SK-N-SH treated with all-trans-retinoic acid at 6 μM for 48 hours (cell line): ENCODE measurements around the gene CLEC20A.

Experiments
- ATAC-seq: fragments of 200-7000 bp; cut with Tn5 transposase; 3 replicates; pipeline ENCODE4 v1.9.1; 2020; ENCODE audit warnings: mild to moderate bottlenecking, moderate library complexity
- ARNTL ChIP-seq: fragments of 450-650 bp; formaldehyde crosslinking; IDR thresholded peaks from 2 replicates; pipeline ENCODE4 v1.5.0; 2020; ENCODE audit warnings: low read depth, mild to moderate bottlenecking, moderate library complexity, borderline replicate concordance
- BACH2 ChIP-seq: fragments of 250-450 bp; sonication (Bioruptor Pico); IDR thresholded peaks from 2 replicates; pipeline ENCODE4 v1.9.0; 2021; ENCODE audit warnings: mild to moderate bottlenecking, borderline replicate concordance
- ESRRG ChIP-seq: fragments of 250-450 bp; sonication (Bioruptor Pico); IDR thresholded peaks from 2 replicates; pipeline ENCODE4 v1.6.1; 2021; ENCODE audit warnings: mild to moderate bottlenecking
- ISL1 ChIP-seq: fragments of 250-450 bp; sonication (Bioruptor Pico); IDR thresholded peaks from 2 replicates; pipeline ENCODE4 v2.1.2; 2022; ENCODE audit warnings: mild to moderate bottlenecking, moderate library complexity
- OSR1 ChIP-seq: fragments of 250-450 bp; sonication (Bioruptor Pico); IDR thresholded peaks from 2 replicates; pipeline ENCODE4 v1.8.0; 2022; ENCODE audit warnings: moderate library complexity, mild to moderate bottlenecking, inconsistent platforms
- PPARA ChIP-seq: fragments of 250-450 bp; sonication (Bioruptor Pico); IDR thresholded peaks from 2 replicates; pipeline ENCODE4 v1.5.0; 2020; ENCODE audit warnings: mild to moderate bottlenecking, borderline replicate concordance
- RARB ChIP-seq: fragments of 250-450 bp; sonication (Bioruptor Pico); IDR thresholded peaks from 2 replicates; pipeline ENCODE4 v1.8.0; 2021; ENCODE audit warnings: mild to moderate bottlenecking, moderate library complexity
- SNAI2 ChIP-seq: fragments of 250-450 bp; sonication (Bioruptor Pico); IDR thresholded peaks from 2 replicates; pipeline ENCODE4 v1.5.0; 2020; ENCODE audit warnings: mild to moderate bottlenecking, moderate library complexity
- TCF4 ChIP-seq: fragments of 250-450 bp; sonication (Bioruptor Pico); IDR thresholded peaks from 2 replicates; pipeline ENCODE4 v1.8.0; 2021; ENCODE audit warnings: mild to moderate bottlenecking, moderate library complexity, borderline replicate concordance
- TOX ChIP-seq: fragments of 250-450 bp; sonication (Bioruptor Pico); IDR thresholded peaks from 2 replicates; pipeline ENCODE4 v1.8.0; 2021; ENCODE audit warnings: mild to moderate bottlenecking, moderate library complexity, borderline replicate concordance
- ZFP3 ChIP-seq: fragments of 250-450 bp; sonication (Bioruptor Pico); IDR thresholded peaks from 2 replicates; pipeline ENCODE4 v1.5.0; 2020; ENCODE audit warnings: mild to moderate bottlenecking, moderate library complexity
- ZFP30 ChIP-seq: fragments of 450-650 bp; formaldehyde crosslinking; IDR thresholded peaks from 2 replicates; pipeline ENCODE4 v1.5.0; 2022; ENCODE audit warnings: mild to moderate bottlenecking, moderate library complexity
- ZNF565 ChIP-seq: fragments of 450-650 bp; formaldehyde crosslinking; conservative IDR thresholded peaks from 2 replicates; pipeline ENCODE4 v1.5.0; 2020; ENCODE audit warnings: low read depth, mild to moderate bottlenecking, moderate library complexity
- ZNF70 ChIP-seq: fragments of 450-650 bp; formaldehyde crosslinking; IDR thresholded peaks from 2 replicates; pipeline ENCODE4 v1.5.0; 2020; ENCODE audit warnings: mild to moderate bottlenecking, moderate library complexity
- ZNF8 ChIP-seq: fragments of 450-650 bp; formaldehyde crosslinking; IDR thresholded peaks from 2 replicates; pipeline ENCODE4 v1.5.0; 2020; ENCODE audit warnings: mild to moderate bottlenecking, moderate library complexity
- TF ChIP-seq, protein P1 (sequence below): fragments of 250-450 bp; sonication (Bioruptor Pico); IDR thresholded peaks from 2 replicates; pipeline ENCODE4 v1.5.0; 2020; ENCODE audit warnings: mild to moderate bottlenecking, moderate library complexity
- TF ChIP-seq, protein P2 (sequence below): fragments of 250-450 bp; sonication (Bioruptor Pico); IDR thresholded peaks from 2 replicates; pipeline ENCODE4 v1.5.1; 2021; ENCODE audit warnings: mild to moderate bottlenecking, moderate library complexity
- TF ChIP-seq, protein P3 (sequence below): fragments of 250-450 bp; sonication (Bioruptor Pico); IDR thresholded peaks from 2 replicates; pipeline ENCODE4 v1.8.0; 2020; ENCODE audit warnings: mild to moderate bottlenecking, moderate library complexity, borderline replicate concordance
- TF ChIP-seq, protein P4 (sequence below): fragments of 250-450 bp; sonication (Bioruptor Pico); IDR thresholded peaks from 2 replicates; pipeline ENCODE4 v1.5.1; 2020; ENCODE audit warnings: low read depth, mild to moderate bottlenecking, moderate library complexity

CLEC20A gene

DNA sequence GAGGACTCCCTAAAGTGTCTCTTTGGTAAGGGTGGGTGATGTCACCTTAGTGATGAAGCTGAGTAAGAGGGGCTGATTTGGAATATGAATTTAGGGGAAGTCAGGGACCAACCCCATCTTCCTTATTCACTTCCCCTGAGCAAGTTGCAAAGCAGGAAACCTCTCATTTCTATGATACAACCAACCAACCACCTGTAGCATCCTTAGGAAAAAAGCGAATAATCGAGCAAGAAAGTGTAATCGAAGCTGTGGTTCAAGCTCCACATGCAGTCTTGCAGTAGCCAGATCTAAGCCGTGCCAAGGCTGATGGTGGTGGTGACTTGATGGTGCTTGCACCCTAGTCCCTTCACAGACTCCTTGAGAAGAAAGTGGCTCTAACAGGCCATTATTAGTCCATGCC, 19.3 kb upstream of the CLEC20A start:
- no peak for ATAC-seq
- TF ChIP-seq OSR1 (CRISPR knock-in tag): no peak
- TF ChIP-seq BACH2: no peak
- TF ChIP-seq ZNF70: no peak
- TF ChIP-seq, protein P1, sequence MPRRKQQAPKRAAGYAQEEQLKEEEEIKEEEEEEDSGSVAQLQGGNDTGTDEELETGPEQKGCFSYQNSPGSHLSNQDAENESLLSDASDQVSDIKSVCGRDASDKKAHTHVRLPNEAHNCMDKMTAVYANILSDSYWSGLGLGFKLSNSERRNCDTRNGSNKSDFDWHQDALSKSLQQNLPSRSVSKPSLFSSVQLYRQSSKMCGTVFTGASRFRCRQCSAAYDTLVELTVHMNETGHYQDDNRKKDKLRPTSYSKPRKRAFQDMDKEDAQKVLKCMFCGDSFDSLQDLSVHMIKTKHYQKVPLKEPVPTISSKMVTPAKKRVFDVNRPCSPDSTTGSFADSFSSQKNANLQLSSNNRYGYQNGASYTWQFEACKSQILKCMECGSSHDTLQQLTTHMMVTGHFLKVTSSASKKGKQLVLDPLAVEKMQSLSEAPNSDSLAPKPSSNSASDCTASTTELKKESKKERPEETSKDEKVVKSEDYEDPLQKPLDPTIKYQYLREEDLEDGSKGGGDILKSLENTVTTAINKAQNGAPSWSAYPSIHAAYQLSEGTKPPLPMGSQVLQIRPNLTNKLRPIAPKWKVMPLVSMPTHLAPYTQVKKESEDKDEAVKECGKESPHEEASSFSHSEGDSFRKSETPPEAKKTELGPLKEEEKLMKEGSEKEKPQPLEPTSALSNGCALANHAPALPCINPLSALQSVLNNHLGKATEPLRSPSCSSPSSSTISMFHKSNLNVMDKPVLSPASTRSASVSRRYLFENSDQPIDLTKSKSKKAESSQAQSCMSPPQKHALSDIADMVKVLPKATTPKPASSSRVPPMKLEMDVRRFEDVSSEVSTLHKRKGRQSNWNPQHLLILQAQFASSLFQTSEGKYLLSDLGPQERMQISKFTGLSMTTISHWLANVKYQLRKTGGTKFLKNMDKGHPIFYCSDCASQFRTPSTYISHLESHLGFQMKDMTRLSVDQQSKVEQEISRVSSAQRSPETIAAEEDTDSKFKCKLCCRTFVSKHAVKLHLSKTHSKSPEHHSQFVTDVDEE: no peak
- TF ChIP-seq ZFP3 (CRISPR knock-in tag): no peak
- no peak for TF ChIP-seq TCF4 (CRISPR knock-in tag)
- no peak for TF ChIP-seq ESRRG (CRISPR knock-in tag)
- no peak for TF ChIP-seq SNAI2 (CRISPR knock-in tag)
- TF ChIP-seq, protein P2, sequence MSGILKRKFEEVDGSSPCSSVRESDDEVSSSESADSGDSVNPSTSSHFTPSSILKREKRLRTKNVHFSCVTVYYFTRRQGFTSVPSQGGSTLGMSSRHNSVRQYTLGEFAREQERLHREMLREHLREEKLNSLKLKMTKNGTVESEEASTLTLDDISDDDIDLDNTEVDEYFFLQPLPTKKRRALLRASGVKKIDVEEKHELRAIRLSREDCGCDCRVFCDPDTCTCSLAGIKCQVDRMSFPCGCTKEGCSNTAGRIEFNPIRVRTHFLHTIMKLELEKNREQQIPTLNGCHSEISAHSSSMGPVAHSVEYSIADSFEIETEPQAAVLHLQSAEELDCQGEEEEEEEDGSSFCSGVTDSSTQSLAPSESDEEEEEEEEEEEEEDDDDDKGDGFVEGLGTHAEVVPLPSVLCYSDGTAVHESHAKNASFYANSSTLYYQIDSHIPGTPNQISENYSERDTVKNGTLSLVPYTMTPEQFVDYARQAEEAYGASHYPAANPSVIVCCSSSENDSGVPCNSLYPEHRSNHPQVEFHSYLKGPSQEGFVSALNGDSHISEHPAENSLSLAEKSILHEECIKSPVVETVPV: no peak
- TF ChIP-seq RARB (CRISPR knock-in tag): no peak
- no peak for TF ChIP-seq ISL1
- TF ChIP-seq TOX (CRISPR knock-in tag): no peak
- TF ChIP-seq, protein P3, sequence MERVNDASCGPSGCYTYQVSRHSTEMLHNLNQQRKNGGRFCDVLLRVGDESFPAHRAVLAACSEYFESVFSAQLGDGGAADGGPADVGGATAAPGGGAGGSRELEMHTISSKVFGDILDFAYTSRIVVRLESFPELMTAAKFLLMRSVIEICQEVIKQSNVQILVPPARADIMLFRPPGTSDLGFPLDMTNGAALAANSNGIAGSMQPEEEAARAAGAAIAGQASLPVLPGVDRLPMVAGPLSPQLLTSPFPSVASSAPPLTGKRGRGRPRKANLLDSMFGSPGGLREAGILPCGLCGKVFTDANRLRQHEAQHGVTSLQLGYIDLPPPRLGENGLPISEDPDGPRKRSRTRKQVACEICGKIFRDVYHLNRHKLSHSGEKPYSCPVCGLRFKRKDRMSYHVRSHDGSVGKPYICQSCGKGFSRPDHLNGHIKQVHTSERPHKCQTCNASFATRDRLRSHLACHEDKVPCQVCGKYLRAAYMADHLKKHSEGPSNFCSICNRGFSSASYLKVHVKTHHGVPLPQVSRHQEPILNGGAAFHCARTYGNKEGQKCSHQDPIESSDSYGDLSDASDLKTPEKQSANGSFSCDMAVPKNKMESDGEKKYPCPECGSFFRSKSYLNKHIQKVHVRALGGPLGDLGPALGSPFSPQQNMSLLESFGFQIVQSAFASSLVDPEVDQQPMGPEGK (CRISPR knock-in tag): no peak
- TF ChIP-seq, protein P4, sequence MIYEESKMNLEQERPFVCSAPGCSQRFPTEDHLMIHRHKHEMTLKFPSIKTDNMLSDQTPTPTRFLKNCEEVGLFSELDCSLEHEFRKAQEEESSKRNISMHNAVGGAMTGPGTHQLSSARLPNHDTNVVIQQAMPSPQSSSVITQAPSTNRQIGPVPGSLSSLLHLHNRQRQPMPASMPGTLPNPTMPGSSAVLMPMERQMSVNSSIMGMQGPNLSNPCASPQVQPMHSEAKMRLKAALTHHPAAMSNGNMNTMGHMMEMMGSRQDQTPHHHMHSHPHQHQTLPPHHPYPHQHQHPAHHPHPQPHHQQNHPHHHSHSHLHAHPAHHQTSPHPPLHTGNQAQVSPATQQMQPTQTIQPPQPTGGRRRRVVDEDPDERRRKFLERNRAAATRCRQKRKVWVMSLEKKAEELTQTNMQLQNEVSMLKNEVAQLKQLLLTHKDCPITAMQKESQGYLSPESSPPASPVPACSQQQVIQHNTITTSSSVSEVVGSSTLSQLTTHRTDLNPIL: no peak
- no peak for TF ChIP-seq ARNTL (CRISPR knock-in tag)
- no peak for TF ChIP-seq PPARA (CRISPR knock-in tag)
- TF ChIP-seq ZNF8: no peak

DNA sequence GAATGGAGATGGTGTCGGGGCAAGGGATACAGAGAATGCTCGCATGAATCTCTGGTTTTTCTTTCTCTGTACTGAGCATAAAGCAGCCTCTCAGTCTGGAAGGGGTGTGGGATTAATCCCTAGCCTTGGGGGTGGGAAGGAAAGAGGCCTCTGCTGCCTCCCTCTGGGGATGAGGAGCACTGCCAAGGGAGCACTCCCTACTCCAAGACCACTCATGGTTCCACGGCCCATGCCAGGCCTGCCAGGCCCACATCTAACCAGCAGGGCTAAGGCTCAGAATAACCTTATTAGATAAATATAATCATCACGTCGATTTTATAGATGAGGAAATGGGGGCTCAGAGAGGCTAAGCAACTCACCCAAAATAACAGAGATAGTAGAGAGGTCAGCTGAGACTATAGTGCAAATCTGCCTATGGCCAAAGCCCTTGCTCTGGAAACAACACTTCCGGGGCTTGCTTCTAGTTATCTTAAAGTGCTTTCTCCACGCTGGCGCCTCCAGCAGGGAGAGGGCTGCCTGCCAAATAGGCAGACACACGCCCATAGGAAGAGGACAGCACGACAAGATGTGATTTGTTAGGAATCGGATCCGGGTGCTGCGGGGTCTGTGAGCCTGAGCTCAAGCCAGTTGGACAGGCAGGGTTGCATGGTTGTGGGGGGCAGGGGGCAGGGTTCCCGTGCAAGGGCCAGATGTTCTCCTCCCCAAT, 16.7 kb upstream of the CLEC20A start:
- peak; percentile 52; the same call in 2 of the 3 replicates for ATAC-seq
- TF ChIP-seq TCF4 (CRISPR knock-in tag) (no peak), ZNF565 (CRISPR knock-in tag) (no peak), ZFP30 (CRISPR knock-in tag) (no peak), OSR1 (CRISPR knock-in tag) (no peak), SNAI2 (CRISPR knock-in tag) (no peak), ARNTL (CRISPR knock-in tag) (no peak), ISL1 (no peak), ZNF70 (no peak)
- TF ChIP-seq, protein P4: no peak
- TF ChIP-seq, protein P3 (CRISPR knock-in tag): no peak
